ENCODE results near the gene IFITM1. TPM values are rescaled to one million over a fixed set of nuclear protein-coding genes. Genes with fewer than 3 reads are reported as not detected.
A peak's percentile ranks its signal among the peaks of the same experiment; 100 is the strongest.

Gene IFITM1
- polyA plus RNA-seq, 3 donors = 26.0 to 49.5 (median 36.3) TPM

DNA sequence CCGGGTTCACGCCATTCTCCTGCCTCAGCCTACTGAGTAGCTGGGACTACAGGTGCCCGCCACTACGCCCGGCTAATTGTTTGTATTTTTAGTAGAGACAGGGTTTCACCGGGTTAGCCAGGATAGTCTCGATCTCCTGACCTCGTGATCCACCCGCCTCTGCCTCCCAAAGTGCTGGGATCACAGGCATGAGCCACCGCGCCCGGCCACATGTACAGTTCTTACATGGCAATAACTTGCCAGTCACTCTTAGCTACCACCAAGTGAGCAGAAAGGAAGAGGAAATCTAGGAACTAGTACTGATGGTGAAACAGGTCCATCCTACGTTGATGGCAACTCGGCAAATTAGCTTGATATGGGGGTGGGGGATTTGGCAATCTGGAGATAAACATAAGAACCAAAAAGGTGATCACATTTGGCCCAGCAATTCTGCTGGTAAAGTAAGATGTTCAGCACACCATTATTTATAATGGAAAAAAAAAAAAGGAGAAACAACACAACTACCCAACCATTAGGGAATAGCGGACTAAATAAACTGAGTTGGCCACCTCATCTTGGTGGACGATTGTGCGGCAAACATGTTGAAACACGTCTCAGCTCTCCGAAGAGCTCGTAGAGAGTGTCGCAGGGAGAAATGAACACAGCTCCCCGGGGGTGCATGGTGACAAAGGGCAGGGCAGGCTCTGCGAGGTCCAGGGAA, 30.3 kb upstream of the IFITM1 start:
- Mint-ChIP-seq H3K36me3 (peaks cover 9 to 22% of the 10 kb centered on the region in 2 donors), H3K9me3 (peaks cover 0 to 26% (median 10%) of the 10 kb centered on the region in 7 donors), H3K27me3 (ENCODE audit: low read depth in 3 of 3) (peaks cover 60 to 90% (median 63%) of the 10 kb centered on the region in 3 donors), H3K27ac (peak overlapping the region in 2 of 7 donors; percentile 19 to 64), H3K4me1 (peaks cover 33% of the 10 kb centered on the region), H3K4me3 (peak overlapping the region in 1 of 2 donors; percentile 41)
- DNase-seq = no peak
- H3K9ac ChIP-seq (ENCODE audit: insufficient read depth, low read length, poor library complexity, severe bottlenecking) = no peak overlapping the region
- H2AFZ ChIP-seq (ENCODE audit: insufficient read depth, low read depth, low read length, poor library complexity, severe bottlenecking) = no peak overlapping the region
- H3K4me3 ChIP-seq (replicated peaks in 1 of 3; ENCODE audit: low read depth in 2 of 3, low read length in 3 of 3) = no peak overlapping the region
- H3K27ac ChIP-seq (ENCODE audit: low read depth in 1 of 2, low read length in 2 of 2) = no peak overlapping the region
- H3K79me2 ChIP-seq (ENCODE audit: insufficient read depth, low read length) = no peaks in the 10 kb centered on the region
- H3K9me3 ChIP-seq (replicated peaks in 1 of 2; ENCODE audit: control insufficient read depth in 1 of 2, insufficient read depth in 1 of 2, low read length in 2 of 2) = peaks cover 0 to 14% of the 10 kb centered on the region in 2 donors
- 90% methylated on average over 14 of the region's 23 CpGs for WGBS (ENCODE audit: insufficient coverage)
- no peaks in the 10 kb centered on the region for H3K36me3 ChIP-seq (replicated peaks in 1 of 2; ENCODE audit: control insufficient read depth in 1 of 2, insufficient read depth in 2 of 2, low read length in 2 of 2)
- H3K27me3 ChIP-seq (ENCODE audit: control insufficient read depth in 2 of 2, insufficient read depth in 2 of 2, low read length in 2 of 2) = peaks cover 35 to 63% of the 10 kb centered on the region in 2 donors
- peaks cover 36 to 44% of the 10 kb centered on the region in 2 donors for H3K4me1 ChIP-seq (ENCODE audit: control insufficient read depth in 1 of 2, insufficient read depth in 2 of 2, low read length in 2 of 2)
- H4K20me1 ChIP-seq (ENCODE audit: insufficient read depth, low read length) = peaks cover 5% of the 10 kb centered on the region
- no peak for TF ChIP-seq CTCF (IDR thresholded peaks at IDR 0.05)
- intact Hi-C loops (cut with micrococcal nuclease) = no loop called here
- H3K4me2 ChIP-seq (replicated peaks; ENCODE audit: extremely low read depth, low read length, poor library complexity, severe bottlenecking) = no peak overlapping the region

GRCh38 chr11:284105-285020, 29.5 kb upstream of the IFITM1 start:
- no peaks in the 10 kb centered on the region for H3K36me3 ChIP-seq (replicated peaks in 1 of 2; ENCODE audit: control insufficient read depth in 1 of 2, insufficient read depth in 2 of 2, low read length in 2 of 2)
- no peak overlapping the region for H3K4me3 ChIP-seq (replicated peaks in 1 of 3; ENCODE audit: low read depth in 2 of 3, low read length in 3 of 3)
- intact Hi-C loops (cut with micrococcal nuclease) = loop anchor here in 1 of 2 donors (5.0 kb wide), 1 partner anchor 32 kb away; no protein-coding TSS in a partner anchor
- H3K9me3 ChIP-seq (replicated peaks in 1 of 2; ENCODE audit: control insufficient read depth in 1 of 2, insufficient read depth in 1 of 2, low read length in 2 of 2) = peaks cover 0 to 13% of the 10 kb centered on the region in 2 donors
- H3K9ac ChIP-seq (ENCODE audit: insufficient read depth, low read length, poor library complexity, severe bottlenecking) = no peak overlapping the region
- peaks cover 9 to 20% of the 10 kb centered on the region in 2 donors for H3K36me3 Mint-ChIP-seq
- peaks cover 30 to 39% of the 10 kb centered on the region in 2 donors for H3K4me1 ChIP-seq (ENCODE audit: control insufficient read depth in 1 of 2, insufficient read depth in 2 of 2, low read length in 2 of 2)
- H3K27me3 ChIP-seq (ENCODE audit: control insufficient read depth in 2 of 2, insufficient read depth in 2 of 2, low read length in 2 of 2) = peaks cover 29 to 58% of the 10 kb centered on the region in 2 donors
- no peak overlapping the region for H3K27ac Mint-ChIP-seq
- H2AFZ ChIP-seq (ENCODE audit: insufficient read depth, low read depth, low read length, poor library complexity, severe bottlenecking) = no peak overlapping the region
- peaks cover 5% of the 10 kb centered on the region for H4K20me1 ChIP-seq (ENCODE audit: insufficient read depth, low read length)
- DNase-seq = no peak
- no peak overlapping the region for H3K4me2 ChIP-seq (replicated peaks; ENCODE audit: extremely low read depth, low read length, poor library complexity, severe bottlenecking)
- no peak for TF ChIP-seq CTCF (IDR thresholded peaks at IDR 0.05)
- no peak overlapping the region for H3K4me3 Mint-ChIP-seq
- no peaks in the 10 kb centered on the region for H3K79me2 ChIP-seq (ENCODE audit: insufficient read depth, low read length)
- 97% methylated on average over 20 of the region's 24 CpGs for WGBS (ENCODE audit: insufficient coverage)
- H3K9me3 Mint-ChIP-seq = peaks cover 0 to 25% (median 10%) of the 10 kb centered on the region in 7 donors
- H3K27me3 Mint-ChIP-seq (ENCODE audit: low read depth in 3 of 3) = peaks cover 56 to 84% (median 59%) of the 10 kb centered on the region in 3 donors
- H3K27ac ChIP-seq (ENCODE audit: low read depth in 1 of 2, low read length in 2 of 2) = no peak overlapping the region
- H3K4me1 Mint-ChIP-seq = peaks cover 31% of the 10 kb centered on the region
